Measurements from ENCODE around the gene RBM42. TPM values are rescaled to one million over a fixed set of nuclear protein-coding genes. Genes with fewer than 3 reads are reported as not detected.

Gene RBM42
- total RNA-seq, 1 donor from 2014 or later = 52.7 TPM

GRCh38 chr19:35621708-35622107 is 7.1 kb upstream of the RBM42 start:
- H3K4me3 ChIP-seq = no peak overlapping the region
- TF ChIP-seq CTCF (IDR thresholded peaks at IDR 0.05; ENCODE audit: borderline replicate concordance) = no peak
- H3K27ac ChIP-seq (replicated peaks) = no peak overlapping the region
- no peaks in the 10 kb centered on the region for H3K4me1 ChIP-seq
- no peaks in the 10 kb centered on the region for H3K9me3 ChIP-seq (replicated peaks)
- H3K27me3 ChIP-seq (ENCODE audit: low read depth) = no peaks in the 10 kb centered on the region
- intact Hi-C loops (cut with micrococcal nuclease) = no loop called here
- H3K36me3 ChIP-seq = no peaks in the 10 kb centered on the region
- no peak for DNase-seq

- no peaks in the 10 kb centered on the region for H3K36me3 ChIP-seq
- DNase-seq = no peak
- TF ChIP-seq CTCF (IDR thresholded peaks at IDR 0.05; ENCODE audit: borderline replicate concordance) = no peak
- no peak overlapping the region for H3K4me3 ChIP-seq
- H3K27me3 ChIP-seq (ENCODE audit: low read depth) = no peaks in the 10 kb centered on the region
- intact Hi-C loops (cut with micrococcal nuclease) = no loop called here
- H3K4me1 ChIP-seq = peaks cover 1% of the 10 kb centered on the region
- no peak overlapping the region for H3K27ac ChIP-seq (replicated peaks)
- H3K9me3 ChIP-seq (replicated peaks) = no peaks in the 10 kb centered on the region
Observed at GRCh38 chr19:35622750-35623149, 6.1 kb upstream of the RBM42 start.

- TF ChIP-seq CTCF (IDR thresholded peaks at IDR 0.05; ENCODE audit: borderline replicate concordance) = no peak
- H3K27ac ChIP-seq (replicated peaks) = no peak overlapping the region
- intact Hi-C loops (cut with micrococcal nuclease) = no loop called here
- no peak overlapping the region for H3K4me3 ChIP-seq
- no peak for DNase-seq
- H3K9me3 ChIP-seq (replicated peaks) = no peaks in the 10 kb centered on the region
- no peaks in the 10 kb centered on the region for H3K36me3 ChIP-seq
- H3K4me1 ChIP-seq = peaks cover 8% of the 10 kb centered on the region
- no peaks in the 10 kb centered on the region for H3K27me3 ChIP-seq (ENCODE audit: low read depth)
Observed at GRCh38 chr19:35623327-35624010, 5.4 kb upstream of the RBM42 start.

GRCh38 chr19:35628264-35628564 is 622 bp upstream of the RBM42 start:
- H3K27ac ChIP-seq (replicated peaks) = peak overlapping the region; percentile 91
- H3K9me3 ChIP-seq (replicated peaks) = no peaks in the 10 kb centered on the region
- intact Hi-C loops (cut with micrococcal nuclease) = no loop called here
- TF ChIP-seq CTCF (IDR thresholded peaks at IDR 0.05; ENCODE audit: borderline replicate concordance) = no peak
- DNase-seq = no peak
- no peaks in the 10 kb centered on the region for H3K27me3 ChIP-seq (ENCODE audit: low read depth)
- H3K36me3 ChIP-seq = peaks cover 32% of the 10 kb centered on the region
- H3K4me3 ChIP-seq = peak overlapping the region; percentile 91
- H3K4me1 ChIP-seq = peaks cover 30% of the 10 kb centered on the region

GRCh38 chr19:35629332-35629633 is 447 bp downstream of the RBM42 start:
- H3K4me1 ChIP-seq = peaks cover 30% of the 10 kb centered on the region
- peak overlapping the region; percentile 91 for H3K4me3 ChIP-seq
- H3K9me3 ChIP-seq (replicated peaks) = no peaks in the 10 kb centered on the region
- no peaks in the 10 kb centered on the region for H3K27me3 ChIP-seq (ENCODE audit: low read depth)
- peak overlapping the region; percentile 91 for H3K27ac ChIP-seq (replicated peaks)
- intact Hi-C loops (cut with micrococcal nuclease) = no loop called here
- DNase-seq = no peak
- no peak for TF ChIP-seq CTCF (IDR thresholded peaks at IDR 0.05; ENCODE audit: borderline replicate concordance)
- H3K36me3 ChIP-seq = peaks cover 42% of the 10 kb centered on the region
